GM19468 (cell line): ENCODE data around the gene POU6F2.

Source experiments
- ATAC-seq: cut with Tn5 transposase; IDR thresholded peaks from one replicate; pipeline ENCODE4 v1.9.1; 2021; ENCODE audit warnings: mild to moderate bottlenecking, moderate library complexity, moderate number of reproducible peaks; ENCODE audit not compliant: unreplicated experiment; ENCODE audit errors: extremely low read depth

The POU6F2 gene

DNA sequence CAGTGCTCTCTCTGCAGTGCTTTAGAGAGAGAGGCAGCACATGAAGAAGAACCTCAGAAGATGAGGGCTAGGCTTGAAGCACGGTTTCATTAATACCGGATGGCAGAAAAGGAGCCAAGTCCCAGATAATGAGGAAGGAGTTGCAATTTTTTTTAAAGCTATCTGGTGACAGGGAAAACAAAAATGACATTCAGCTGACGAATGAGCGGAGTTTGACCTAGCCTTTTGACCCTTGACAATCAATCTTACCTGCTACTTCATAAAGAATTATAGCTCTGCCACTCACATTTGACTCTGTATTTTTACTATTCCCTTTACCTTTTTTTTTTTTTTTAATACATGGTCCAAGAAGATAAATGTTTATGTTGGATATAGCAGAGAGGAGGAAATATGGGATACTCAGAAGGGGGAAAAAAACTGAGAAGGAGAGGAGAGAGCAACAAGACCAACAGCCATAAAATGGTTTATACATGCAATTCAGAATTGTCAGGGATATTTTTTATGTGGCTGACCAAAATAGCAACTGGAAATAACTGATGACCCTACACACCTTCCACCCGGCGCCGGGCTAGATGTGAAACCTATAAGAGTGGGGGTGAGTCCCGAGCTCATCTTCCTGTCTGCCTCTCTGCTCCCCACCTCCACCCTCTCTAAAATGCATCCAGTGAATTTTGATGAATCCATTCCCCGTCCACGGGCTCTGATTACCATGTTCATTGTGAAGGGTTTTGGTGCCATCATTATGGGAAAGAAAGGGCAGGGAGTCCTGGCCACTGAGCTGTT is 314.1 kb downstream of the POU6F2 start:
- no peak for ATAC-seq

DNA sequence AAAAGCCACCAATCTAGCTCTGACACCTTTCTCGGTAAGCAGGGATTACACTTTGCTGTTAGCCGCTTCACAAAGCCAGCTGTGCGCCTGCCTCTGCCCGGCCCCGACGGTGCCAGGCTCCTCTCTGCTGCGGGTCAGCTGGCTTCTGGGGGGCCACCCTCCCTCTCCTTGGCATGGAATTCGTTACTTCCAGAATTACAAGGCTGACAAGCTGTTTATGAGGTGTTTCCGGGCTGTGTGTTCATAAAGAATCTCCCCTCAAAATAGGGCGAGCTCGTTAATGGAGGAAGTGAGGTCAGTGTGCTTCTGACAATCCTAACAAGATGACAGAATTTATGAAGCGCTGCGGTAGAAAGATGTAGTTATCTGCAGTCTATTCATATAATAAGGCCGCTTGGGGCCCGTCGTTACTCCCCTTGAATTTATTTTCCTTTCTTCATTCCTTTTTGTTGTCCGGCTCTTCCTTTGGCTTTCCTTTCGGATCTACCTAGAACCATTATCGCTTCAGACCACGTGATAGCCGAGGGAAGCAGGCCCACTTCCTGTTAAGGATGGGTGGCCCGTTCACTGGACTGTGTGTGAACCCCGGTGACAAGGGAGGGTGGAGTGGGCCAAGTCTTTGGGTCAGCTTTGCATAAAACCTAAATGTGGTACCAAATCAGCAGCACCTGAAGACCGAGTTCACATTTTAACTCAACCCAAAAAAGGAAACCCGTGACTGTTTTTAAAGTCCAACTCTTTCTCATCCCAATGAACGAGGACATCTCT is 315.5 kb downstream of the POU6F2 start:
- no peak for ATAC-seq

DNA sequence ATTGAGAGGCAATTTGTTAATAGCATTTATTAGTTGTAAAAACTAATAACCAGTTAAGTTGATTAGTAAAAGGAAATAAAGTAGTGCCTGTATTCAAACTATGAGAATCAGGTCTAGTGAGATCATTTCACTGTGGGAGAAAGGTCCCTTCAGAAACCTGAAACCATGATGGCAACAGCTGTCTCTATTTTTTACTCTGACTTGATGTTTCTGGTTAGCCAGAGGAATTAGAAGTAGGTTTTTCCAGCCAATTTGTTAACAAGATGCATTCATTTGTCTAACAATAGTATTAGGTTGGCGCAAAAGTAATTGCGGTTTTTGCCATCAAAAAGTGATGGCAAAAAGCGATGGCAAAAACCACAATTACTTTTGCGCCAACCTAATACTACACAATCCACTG is 316.3 kb downstream of the POU6F2 start:
- ATAC-seq: no peak

DNA sequence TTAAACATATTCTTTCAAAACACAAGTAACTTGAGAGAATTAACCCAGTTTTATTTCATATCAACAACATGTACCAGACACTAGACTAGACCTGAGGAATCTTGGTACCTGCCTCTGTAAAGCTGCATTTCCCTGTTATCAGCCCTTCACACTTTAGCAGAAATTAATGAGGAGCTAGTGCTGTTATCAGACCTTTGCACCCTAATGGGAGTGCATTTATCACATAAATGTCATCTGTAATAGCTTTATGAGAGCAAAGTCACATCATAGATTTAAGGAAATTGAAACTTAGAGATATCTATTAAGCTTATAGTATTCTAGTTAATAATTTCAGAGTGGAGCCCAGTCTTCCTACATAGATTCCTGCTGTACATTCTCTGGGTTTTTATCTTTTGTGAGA is 318.1 kb downstream of the POU6F2 start:
- no peak for ATAC-seq

DNA sequence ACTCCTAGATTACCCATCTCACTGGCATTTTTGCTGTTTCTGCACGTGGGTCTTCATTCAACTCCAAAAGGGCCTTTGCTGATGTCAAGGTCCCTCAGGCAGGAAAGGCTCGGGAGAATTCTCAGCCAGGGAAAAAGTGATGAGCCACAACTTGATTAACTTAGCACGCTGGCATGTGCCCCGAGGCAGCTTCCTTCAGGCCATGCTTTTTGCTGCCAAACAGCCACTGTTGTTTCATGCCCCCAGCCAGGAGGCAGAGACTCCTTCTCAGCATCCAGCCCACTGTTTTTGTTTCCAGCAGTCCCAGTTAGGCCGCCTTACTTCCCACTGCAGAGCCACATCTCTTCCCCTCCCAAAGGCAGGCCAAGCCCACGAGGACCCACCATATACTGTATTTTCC is 322.0 kb downstream of the POU6F2 start:
- ATAC-seq: no peak

DNA sequence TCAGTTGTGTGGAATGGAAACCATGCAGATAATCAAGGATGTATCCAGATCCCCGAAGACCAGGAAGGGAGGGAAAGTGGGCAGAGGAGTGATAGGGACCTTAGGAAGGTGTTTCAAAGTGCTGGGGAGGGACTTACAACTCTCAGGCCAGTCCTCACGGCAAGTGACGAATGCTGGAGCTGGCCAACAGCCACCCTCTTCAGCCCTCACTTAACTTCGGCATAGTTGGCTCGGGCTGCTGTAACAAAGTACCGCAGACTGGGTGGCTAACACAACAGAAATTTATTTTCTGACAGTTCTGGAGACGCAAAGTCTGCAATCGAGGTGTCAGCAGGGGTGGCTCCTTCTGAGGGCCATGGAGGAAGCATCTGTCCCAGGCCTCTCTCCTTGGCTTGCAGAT is 322.6 kb downstream of the POU6F2 start:
- no peak for ATAC-seq

DNA sequence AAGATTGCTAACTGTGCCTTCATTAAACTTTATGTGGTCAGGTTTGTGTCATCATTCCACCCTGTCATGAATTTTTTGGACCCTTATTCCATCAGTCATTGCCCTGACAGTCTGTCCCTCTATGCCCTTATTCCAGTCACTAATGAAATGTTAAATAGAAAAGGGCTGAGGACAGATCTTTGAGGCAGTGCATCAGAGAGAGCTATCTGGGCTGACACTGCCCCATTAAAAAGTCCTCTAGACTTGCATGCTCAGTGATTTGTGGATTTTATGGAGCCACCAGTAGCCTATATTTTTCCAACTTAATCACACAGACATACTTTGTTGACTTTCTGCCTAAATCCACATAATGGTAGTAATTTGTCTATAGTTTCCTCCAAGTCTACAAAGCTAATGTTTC is 323.8 kb downstream of the POU6F2 start:
- no peak for ATAC-seq

DNA sequence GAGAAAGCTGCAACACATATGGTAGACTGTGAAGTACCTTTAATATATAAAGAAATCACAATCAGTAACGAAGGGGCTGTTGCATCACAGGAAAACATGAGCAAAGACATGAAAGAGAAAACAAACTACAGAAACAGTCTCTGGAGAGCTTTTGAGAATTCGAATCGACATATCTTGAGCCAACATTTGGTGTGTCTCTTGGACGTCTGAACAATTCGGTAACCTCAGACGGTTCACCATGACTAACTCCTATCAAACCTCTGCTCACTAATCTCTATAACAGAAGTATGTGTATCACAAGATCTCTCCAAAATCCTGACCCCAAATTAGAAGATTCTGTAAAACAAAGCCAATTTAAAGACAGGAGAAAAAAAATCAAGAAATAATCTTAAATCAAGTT is 326.5 kb downstream of the POU6F2 start:
- ATAC-seq: no peak

DNA sequence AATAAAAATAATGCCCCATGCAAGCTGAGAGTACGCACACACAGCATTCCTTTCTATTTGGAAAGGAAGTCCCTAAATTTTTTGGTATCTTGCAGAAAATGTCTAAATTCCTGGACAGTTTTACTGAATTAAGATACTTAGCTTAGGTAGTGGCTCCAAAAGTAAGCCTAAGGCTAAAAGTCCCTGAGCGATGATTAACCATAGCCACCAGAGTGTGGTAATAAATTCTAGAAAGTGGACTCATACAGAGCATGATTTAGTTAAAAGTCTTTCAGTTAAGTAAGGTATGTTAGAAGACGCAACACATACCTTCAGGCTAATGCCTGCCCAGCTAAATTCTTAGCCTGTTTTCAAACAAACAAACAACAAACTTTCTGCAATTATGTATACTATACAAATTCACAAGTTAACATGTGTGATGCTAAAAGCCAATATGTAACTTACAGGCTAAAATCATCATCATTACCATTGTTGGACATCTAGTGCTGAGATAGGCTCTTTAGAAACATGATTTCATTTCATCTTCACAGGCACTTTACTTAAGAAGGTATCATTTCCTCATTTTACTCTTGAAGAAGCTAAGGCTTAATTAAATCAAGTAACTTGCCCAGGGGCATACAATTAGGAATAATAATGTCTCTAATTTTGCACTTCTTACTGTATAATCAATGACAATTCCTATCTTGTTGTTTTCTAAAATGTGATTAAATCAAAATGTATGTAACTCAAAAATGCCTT is 327.1 kb downstream of the POU6F2 start:
- no peak for ATAC-seq

DNA sequence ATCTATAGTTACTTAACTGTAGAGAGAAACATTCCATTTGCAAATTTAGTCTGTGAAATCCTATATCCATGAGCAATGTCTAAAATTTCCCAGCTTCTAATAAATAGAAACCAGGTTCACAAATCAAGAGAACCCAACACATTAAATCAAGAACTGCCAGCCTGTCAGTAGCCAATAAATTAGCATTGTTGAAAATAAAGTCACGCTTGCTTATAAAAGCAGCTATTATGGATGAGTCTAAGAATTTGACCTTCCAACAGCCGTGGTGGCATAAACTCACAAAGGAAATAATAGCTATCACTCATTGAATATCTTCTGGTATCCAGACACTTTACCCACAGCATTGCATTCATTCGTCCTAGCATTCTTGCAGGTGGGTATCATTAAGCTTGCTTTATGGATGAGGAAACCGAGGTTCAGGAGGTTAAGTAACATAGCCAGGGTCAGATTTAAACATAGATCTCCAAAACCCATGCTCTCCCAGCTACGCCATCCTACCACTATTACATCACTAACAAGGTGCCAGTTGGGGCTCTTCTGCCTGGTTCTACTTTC is 328.4 kb downstream of the POU6F2 start:
- no peak for ATAC-seq

DNA sequence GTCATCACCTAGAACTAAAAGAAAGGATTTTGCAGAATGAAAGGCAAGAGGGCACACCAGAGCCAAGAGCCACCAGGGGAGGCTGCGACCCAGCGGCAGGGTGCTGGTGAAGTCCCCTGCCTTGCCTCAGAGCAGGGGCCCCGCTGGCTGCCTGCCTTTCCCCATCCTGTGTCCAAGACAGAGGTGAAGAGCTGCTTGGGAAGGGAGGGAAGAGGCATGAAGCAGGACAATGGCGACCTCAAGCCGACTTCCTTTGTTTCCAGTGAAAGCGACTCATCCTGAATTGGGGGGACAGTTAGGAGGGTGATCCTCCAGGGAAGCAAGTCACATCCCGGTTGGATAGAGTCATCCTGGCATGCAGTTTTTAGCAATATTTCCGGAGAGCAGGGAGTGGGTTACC is 333.0 kb downstream of the POU6F2 start:
- ATAC-seq: no peak

DNA sequence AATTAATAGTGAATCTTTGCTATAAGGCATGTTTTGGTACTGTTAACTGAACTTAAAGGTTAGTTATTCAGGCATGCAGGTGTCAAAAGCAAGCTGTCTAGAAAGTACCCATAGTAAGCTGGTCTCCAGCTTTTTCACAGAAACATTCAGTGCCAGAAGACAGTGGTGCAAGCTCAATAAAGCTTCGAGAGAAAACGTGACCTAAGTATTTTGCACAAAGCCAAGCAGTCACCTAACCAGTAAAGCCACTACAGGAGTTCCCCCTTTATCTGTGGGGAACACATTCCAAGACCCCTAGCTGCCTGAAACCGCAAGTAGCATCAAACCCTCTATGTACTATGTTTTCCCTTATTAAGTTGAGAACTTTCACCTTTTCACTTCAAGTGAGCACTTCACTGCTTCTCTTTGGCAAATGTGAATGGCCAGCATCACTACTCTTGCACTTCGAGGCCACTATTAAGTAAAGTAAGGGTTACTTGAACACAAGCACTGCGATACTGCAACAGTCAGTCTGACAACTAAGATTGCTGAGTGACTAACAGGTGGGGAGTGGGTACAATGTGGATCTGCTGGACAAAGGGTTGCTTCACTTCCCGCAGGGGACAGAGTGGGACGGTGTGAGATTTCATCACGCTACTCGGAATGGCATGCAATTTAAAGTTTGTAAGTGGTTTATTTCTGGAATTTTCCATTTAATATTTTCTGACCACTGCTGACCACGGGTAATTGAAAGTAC is 334.7 kb downstream of the POU6F2 start:
- ATAC-seq: no peak

DNA sequence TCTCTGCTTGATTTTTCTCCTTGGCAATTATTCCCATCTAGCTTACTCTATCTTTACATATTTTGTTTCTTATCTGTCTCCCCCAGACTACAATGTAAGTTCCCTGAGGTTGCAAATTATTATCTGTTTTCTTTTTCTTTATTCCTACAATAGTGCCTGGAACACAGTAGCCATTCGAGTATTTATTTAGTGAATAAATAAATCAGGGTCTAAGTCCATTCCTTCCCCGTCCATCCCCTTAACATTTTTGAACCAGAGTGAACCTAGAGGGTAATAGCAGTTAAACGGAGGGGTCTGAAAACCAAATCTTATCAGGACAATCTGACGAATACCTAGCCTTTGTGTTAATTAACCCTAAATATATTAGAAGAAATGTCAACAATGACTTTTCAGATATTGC is 335.7 kb downstream of the POU6F2 start:
- ATAC-seq: no peak

DNA sequence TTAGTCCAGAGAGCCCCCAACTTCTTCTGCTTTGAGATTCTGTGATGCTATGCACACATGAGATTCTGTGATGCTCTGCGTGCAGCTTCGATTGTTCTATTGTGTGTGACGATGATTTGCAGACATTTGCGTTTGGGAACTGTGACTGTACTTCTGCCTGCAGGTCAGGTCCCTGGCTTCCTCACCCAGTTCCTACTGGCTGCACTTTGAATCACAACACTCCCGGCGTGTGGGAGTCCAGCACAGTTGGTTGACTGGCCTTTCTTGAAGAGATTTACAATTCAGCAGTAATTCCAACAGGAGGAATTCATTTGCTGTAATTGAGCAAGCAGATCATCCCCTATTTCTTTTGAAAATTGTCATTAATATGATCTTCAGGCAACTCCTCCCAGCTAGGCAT is 336.3 kb downstream of the POU6F2 start:
- ATAC-seq: no peak

DNA sequence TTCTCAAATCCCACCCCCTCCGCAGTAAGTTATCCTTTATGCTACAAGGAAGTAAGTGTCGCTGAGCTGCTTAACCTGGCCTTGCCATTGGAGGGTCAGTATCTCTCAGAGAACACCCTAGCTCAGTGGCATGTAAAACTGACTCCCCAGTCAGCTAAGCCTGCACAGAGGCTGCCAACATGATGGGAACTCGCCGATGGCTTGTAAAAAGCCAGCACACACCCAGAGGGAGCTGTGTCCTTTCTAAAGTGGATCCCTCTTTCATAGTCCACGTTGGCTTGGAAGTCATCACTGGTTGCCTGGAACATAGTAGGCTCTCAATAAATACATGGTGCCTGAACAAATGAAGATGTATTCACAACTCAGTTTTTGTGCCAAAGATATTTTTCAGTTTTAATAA is 339.4 kb downstream of the POU6F2 start:
- ATAC-seq: no peak

DNA sequence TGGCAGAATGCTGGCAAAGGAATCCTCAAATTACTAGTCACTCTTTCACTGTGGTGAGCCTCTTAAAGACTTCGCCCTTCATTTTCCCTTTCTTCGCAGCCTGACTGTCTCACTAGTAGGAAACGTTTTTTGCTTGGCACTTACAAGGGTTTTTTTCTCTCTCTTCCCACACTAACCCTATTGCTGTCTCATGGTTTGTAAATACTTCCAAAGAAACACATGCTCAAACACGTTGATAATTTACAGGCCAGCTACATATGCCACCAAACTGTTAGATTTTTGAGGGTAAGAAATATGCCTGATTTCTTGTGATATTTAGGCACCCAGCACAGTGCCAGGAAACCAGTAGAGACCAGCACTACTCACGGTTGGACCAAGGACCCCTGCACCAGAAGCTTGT is 340.2 kb downstream of the POU6F2 start:
- ATAC-seq: no peak

DNA sequence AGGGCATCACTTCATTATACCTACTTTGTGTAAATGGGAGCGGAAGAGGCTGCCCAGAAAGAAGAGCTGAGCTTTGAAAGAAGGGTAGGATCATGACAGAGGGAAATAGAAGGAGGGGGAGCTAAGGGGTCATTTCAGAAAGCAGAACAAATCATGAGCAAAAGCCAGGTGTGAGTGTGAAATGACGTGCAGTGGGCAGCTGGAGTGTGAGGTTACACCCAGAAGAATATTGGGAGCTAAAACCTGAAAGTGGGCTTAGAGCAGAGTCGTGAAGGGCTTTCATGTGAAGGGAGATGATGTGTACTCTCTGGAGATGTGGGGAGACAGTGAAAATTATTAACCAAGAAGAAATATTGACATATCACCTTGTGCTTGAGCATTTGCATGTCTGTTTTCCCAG is 343.5 kb downstream of the POU6F2 start:
- ATAC-seq: no peak

DNA sequence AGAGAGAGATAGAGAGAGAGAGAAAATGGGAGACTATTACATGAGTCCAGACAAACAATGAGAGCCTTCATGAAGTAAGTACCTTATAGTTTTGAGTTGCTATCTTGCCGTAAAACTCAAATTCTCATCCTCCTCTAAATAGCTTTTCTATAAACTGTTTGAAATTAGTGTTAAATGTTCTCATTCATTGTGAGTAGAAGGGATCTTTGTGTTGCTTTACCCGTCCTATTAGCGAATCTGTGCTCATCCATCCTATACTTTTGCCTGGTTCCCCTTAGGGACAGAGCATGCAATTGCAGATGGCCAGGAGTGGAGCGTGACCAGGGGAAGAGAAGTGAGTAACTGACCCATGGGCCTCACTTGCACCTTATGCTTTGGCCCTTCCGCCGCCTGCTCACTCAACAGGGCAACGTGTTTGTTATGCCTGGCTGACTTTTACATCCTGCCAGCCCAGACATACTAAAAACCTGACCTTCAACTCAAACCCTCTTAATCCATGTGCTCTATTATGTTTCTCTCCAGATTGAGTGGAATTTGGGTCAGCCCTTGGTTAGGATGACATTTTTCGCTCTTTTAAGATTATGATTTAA is 344.3 kb downstream of the POU6F2 start:
- ATAC-seq: no peak

DNA sequence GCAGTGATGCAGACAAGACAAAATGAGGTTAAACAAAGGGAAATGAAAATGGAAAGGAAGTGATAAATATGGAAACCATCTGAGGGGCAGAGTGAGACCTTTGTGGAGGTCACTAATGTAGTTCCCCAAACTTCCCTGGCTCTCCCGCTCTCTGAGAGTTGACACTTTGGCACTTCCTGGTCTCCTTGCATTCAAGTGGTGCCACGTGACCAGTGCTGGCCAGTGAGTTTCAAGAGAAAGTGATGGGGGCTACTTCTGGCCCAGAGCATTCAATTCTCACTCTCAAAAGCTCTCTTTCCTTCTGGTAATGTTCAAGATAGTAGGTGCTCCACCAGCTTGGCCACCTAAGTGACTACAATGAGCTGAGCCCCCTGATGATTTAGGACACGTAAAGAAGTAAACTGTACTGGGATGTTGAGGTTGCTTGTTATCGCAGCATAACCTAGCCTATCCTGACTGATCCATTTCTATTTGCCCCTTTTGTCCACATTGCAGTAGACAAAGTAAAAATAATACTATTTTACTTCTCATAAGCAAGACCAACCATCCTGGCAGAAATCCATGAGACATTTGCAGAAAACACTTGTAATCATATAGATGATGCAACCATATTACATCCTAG is 346.5 kb downstream of the POU6F2 start:
- no peak for ATAC-seq
